GM12874 (cell line): ENCODE results near the gene RIOK1.

Experiments used
- TF ChIP-seq, protein P1 (sequence below): IDR thresholded peaks from 2 replicates; pipeline ENCODE4 v1.5.1; 2011; ENCODE audit warnings: low read depth, mild to moderate bottlenecking, control low read depth, low read length, moderate library complexity; ENCODE audit not compliant: insufficient read depth

Gene RIOK1

DNA sequence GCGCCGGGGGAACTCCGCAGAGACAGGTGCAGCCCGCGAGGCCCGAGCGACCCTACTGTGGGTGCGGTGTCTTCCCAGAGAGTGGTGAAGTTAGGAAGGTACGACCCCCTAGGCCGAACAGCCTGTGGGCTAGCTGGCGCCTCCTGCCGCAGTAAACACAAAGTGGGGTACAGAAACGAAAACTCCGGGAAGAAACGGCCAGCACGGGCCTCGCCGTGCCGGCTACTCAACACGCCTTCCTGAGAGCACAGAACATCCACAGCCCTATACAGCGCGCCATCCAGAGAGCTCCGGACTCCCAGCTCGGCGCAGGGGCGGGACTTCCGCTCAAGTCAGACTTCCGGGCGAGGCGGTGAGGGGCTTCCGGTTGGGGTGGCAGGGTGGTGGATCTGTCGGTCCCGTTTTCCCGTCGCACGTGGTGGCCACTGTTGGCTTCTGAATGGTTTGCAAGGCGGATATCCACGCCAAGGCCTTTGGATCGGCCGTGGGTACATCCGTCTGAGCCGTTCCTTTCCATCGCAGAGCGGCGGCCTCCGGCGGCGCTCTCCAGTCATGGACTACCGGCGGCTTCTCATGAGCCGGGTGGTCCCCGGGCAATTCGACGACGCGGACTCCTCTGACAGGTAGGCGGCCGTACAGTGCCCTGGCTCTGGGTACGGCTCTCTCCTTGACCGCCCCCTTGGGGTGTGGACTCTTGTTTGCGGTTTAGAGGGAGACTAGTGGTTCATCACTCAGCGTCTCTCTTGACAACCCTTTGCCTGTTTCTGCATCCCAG is at the start of gene RIOK1, which contains the start of gene CAGE1:
Gene RIOK1 (plus strand): TSS at position 358 of the 775 bp plus-strand sequence. CDS start 195 bp downstream, at position 553.
Gene CAGE1 (minus strand): TSS at position 292 of the 775 bp plus-strand sequence. CDS start 2,569 bp downstream, outside the sequence.
- TF ChIP-seq, protein P1, sequence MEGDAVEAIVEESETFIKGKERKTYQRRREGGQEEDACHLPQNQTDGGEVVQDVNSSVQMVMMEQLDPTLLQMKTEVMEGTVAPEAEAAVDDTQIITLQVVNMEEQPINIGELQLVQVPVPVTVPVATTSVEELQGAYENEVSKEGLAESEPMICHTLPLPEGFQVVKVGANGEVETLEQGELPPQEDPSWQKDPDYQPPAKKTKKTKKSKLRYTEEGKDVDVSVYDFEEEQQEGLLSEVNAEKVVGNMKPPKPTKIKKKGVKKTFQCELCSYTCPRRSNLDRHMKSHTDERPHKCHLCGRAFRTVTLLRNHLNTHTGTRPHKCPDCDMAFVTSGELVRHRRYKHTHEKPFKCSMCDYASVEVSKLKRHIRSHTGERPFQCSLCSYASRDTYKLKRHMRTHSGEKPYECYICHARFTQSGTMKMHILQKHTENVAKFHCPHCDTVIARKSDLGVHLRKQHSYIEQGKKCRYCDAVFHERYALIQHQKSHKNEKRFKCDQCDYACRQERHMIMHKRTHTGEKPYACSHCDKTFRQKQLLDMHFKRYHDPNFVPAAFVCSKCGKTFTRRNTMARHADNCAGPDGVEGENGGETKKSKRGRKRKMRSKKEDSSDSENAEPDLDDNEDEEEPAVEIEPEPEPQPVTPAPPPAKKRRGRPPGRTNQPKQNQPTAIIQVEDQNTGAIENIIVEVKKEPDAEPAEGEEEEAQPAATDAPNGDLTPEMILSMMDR, result no peak

DNA sequence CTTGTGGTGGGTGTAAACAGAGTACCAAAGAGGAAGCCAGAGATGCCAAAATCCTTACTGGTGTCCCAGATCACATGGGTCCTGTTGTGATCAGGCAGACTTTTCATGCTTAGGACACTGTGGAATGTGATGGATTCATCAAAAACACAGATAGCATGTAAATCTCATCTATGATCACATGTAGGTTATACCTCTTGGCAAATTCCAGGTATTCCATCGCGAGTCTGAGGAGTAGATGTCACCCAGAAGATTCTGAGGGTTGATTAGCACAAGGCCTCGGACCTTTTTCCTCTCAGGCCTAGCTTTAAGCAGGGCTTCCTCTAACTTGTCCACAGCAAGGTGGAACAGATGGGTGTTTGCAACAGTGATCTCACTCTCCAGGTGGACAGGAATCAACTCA is 48.3 kb upstream of the RIOK1 start:
- TF ChIP-seq, protein P1, result no peak

GRCh38 chr6:7341989-7342742 is 47.4 kb upstream of the RIOK1 start:
- TF ChIP-seq, protein P1, result no peak

DNA sequence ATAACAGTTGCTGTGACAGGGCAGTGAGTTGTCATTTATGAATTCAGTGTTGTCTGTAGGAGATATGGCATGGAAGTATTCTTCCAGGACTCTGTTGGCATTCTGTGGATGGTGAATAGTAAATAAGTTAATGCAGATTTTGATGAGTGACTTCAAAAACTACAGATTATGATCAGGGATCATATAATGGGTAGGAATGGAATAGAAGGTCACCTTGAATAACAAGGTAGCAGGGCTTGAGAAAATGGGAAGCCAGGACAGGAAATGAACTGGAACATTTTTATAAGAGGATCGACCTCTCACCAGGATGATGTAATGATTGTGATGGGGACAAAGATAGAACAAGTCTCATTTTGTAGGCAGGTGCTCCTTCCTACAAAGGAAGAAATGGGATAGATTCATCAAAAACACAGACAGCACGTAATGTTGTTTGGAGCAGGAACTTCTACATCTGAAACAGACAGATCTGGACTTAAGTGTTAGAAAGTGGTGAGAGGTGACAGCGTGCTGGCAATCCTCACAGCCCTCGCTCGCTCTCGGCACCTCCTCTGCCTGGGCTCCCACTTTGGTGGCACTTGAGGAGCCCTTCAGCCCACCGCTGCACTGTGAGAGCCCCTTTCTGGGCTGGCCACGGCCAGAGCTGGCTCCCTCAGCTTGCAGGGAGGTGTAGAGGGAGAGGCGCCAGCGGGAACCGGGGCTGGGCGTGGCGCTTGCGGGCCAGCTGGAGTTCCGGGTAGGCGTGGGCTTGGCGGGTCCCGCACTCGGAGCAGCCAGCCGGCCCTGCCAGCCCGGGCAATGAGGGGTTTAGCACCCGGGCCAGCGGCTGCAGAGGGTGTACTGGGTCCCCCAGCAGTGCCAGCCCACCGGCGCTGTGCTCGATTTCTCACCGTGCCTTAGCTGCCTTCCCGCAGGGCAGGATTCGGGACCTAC is 45.8 kb upstream of the RIOK1 start:
- TF ChIP-seq, protein P1, result no peak

GRCh38 chr6:7367408-7367807 is 22.2 kb upstream of the RIOK1 start:
- TF ChIP-seq, protein P1, result no peak

- TF ChIP-seq, protein P1, result no peak
Observed at GRCh38 chr6:7373739-7374138, 15.9 kb upstream of the RIOK1 start.
